ENCODE data around the gene SECTM1. TPM values are rescaled to one million over a fixed set of nuclear protein-coding genes. Genes with fewer than 3 reads are reported as not detected.

Gene SECTM1
- total and polyA plus RNA-seq, 9 of the 15 experiments (the other 6 are each of a cell fraction or from before 2014, with no cell fraction given), result 0.11 to 0.46 (median 0.18) TPM; not detected in 6

DNA sequence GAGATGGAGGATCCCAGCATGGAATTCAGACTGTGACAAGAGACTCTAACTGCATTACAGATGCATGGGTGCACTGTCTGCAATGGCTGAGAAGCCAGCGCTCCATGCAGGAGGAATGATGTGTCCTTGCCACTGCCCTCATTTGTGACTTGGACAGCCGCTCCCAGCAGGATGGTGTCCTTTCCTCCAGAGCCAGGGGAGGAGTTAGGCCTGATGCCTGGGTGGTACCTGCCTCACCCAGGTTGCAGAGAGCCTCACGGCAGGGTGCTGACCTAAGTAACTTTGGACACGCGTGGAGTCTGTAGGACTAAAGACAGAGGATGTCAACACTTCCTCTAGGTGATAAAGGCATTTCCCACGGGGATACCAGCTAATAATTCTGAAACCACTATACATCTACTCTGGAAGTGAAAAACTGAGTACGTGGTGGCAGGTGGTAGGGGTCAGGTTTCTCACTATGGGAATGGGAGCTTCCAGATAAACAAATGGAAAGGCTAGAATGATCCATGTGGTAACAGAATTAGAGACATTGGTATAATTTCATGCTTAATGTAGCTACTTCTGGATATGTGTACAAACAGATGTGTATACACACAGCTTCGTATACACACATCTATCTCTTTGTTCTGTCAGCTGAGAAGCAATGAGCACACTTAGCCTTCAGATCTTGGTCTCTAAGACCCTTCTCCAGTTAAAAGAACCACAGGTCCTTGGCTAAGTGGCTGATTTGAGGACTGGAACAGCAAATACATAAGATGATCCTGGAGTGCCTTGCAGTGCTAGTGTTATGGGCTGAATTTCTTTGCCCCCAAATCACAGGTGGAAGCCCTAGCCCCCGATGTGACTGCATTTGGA is 46.3 kb downstream of the SECTM1 start (continued):
- TF ChIP-seq, protein P1, sequence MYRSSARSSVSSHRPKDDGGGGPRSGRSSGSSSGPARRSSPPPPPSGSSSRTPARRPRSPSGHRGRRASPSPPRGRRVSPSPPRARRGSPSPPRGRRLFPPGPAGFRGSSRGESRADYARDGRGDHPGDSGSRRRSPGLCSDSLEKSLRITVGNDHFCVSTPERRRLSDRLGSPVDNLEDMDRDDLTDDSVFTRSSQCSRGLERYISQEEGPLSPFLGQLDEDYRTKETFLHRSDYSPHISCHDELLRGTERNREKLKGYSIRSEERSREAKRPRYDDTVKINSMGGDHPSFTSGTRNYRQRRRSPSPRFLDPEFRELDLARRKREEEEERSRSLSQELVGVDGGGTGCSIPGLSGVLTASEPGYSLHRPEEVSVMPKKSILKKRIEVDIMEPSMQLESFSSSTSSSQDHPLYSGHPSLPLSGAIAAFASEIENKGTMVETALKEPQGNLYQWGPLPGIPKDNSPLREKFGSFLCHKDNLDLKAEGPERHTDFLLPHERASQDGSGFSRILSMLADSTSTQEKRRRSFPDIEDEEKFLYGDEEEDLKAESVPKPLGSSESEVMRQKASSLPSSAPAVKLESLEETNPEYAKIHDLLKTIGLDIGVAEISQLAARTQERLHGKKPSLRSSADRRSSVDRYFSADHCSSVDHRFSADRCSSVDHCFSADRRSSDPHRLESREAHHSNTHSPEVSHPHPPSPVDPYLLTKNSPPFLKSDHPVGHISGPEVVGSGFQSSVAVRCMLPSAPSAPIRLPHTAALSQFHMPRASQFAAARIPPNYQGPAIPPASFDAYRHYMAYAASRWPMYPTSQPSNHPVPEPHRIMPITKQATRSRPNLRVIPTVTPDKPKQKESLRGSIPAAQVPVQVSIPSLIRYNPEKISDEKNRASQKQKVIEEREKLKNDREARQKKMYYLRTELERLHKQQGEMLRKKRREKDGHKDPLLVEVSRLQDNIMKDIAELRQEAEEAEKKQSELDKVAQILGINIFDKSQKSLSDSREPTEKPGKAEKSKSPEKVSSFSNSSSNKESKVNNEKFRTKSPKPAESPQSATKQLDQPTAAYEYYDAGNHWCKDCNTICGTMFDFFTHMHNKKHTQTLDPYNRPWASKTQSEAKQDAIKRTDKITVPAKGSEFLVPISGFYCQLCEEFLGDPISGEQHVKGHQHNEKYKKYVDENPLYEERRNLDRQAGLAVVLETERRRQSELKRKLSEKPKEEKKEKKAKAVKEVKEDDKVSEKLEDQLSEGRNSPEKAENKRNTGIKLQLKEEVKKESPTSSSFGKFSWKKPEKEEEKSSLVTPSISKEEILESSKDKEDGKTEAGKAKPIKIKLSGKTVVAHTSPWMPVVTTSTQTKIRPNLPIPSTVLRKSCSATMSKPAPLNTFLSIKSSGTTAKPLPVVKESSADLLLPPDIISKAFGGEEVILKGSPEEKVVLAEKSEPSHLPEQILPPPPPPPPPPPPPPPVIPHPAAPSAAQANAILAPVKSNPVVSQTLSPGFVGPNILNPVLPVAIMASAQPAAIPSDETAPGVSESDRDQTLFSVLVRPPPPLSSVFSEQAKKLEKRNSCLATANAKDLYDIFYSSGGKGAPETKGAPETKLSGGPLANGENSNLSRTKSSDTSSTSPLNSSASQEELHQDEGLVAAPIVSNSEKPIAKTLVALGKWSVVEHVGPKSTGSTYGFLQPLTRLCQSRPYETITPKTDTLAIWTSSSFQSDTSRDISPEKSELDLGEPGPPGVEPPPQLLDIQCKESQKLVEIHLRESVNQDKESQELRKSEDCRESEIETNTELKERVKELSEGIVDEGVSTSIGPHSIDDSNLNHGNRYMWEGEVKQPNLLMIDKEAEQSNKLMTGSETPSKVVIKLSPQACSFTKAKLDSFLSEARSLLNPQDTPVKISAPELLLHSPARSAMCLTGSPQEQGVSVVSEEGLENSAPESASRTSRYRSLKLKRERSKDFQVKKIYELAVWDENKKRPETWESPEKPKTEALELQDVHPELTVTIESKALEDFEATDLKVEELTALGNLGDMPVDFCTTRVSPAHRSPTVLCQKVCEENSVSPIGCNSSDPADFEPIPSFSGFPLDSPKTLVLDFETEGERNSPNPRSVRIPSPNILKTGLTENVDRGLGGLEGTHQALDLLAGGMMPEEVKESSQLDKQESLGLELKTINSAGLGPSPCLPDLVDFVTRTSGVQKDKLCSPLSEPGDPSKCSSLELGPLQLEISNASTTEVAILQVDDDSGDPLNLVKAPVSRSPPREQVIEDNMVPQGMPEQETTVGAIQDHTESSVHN (IDR thresholded peaks at IDR 0.05; ENCODE audit: borderline replicate concordance in 1 of 2, low read depth in 1 of 2), result 0 out of 4 replicates have a peak, but pooled peaks of 1 of the 2 experiments have one; percentile 89
- no peak for TF ChIP-seq NFYB (IDR thresholded peaks at IDR 0.05; ENCODE audit: extremely low read depth, insufficient read length)
- TF ChIP-seq, protein P2, sequence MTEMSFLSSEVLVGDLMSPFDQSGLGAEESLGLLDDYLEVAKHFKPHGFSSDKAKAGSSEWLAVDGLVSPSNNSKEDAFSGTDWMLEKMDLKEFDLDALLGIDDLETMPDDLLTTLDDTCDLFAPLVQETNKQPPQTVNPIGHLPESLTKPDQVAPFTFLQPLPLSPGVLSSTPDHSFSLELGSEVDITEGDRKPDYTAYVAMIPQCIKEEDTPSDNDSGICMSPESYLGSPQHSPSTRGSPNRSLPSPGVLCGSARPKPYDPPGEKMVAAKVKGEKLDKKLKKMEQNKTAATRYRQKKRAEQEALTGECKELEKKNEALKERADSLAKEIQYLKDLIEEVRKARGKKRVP (CRISPR knock-in tag; IDR thresholded peaks at IDR 0.05), result no peak
- TF ChIP-seq POLR2AphosphoS2 (IDR thresholded peaks at IDR 0.05; ENCODE audit: low read length), result no peak
- TF ChIP-seq KDM1A (IDR thresholded peaks at IDR 0.05), result 0 out of 4 replicates have a peak, but pooled peaks of 1 of the 2 experiments have one; percentile 5
- TF ChIP-seq, protein P3, sequence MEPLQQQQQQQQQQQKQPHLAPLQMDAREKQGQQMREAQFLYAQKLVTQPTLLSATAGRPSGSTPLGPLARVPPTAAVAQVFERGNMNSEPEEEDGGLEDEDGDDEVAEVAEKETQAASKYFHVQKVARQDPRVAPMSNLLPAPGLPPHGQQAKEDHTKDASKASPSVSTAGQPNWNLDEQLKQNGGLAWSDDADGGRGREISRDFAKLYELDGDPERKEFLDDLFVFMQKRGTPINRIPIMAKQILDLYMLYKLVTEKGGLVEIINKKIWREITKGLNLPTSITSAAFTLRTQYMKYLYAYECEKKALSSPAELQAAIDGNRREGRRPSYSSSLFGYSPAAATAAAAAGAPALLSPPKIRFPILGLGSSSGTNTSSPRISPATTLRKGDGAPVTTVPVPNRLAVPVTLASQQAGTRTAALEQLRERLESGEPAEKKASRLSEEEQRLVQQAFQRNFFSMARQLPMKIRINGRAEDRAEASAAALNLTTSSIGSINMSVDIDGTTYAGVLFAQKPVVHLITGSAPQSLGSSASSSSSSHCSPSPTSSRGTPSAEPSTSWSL (CRISPR knock-in tag; IDR thresholded peaks at IDR 0.05; ENCODE audit: borderline replicate concordance), result no peak
- TF ChIP-seq ZBTB17 (CRISPR knock-in tag; IDR thresholded peaks at IDR 0.05), result no peak
- 0 out of 2 replicates have a peak, but pooled peaks have one; percentile 15 for TF ChIP-seq PTTG1 (tag; IDR thresholded peaks at IDR 0.05; ENCODE audit: low read depth)
- 0 out of 2 replicates have a peak, but pooled peaks have one; percentile 17 for TF ChIP-seq SMAD4 (CRISPR knock-in tag; conservative IDR thresholded peaks at IDR 0.05)
- TF ChIP-seq ZNF143 (CRISPR knock-in tag; IDR thresholded peaks at IDR 0.05), result 0 out of 2 replicates have a peak, but pooled peaks have one; percentile 34
- TF ChIP-seq FOXA3 (CRISPR knock-in tag; conservative IDR thresholded peaks at IDR 0.05 in 1 of 2, IDR thresholded peaks at IDR 0.05 in 1 of 2), result no peak
- no peak for TF ChIP-seq RBFOX2 (IDR thresholded peaks at IDR 0.05; ENCODE audit: low read depth, low read length)
- TF ChIP-seq PTRF (tag; IDR thresholded peaks at IDR 0.05), result peak; percentile 27; the same call in 1 of the 2 replicates
- TF ChIP-seq SETDB1 (IDR thresholded peaks at IDR 0.05; ENCODE audit: low read length), result no peak
- TF ChIP-seq HDAC6 (IDR thresholded peaks at IDR 0.05; ENCODE audit: low read depth, low read length), result no peak
